ENCODE results near the gene AFF2. TPM values are rescaled to one million over a fixed set of nuclear protein-coding genes. Genes with fewer than 3 reads are reported as not detected.

The AFF2 gene
- total RNA-seq, 1 experiment from 2014 or later = 0.05 TPM

DNA sequence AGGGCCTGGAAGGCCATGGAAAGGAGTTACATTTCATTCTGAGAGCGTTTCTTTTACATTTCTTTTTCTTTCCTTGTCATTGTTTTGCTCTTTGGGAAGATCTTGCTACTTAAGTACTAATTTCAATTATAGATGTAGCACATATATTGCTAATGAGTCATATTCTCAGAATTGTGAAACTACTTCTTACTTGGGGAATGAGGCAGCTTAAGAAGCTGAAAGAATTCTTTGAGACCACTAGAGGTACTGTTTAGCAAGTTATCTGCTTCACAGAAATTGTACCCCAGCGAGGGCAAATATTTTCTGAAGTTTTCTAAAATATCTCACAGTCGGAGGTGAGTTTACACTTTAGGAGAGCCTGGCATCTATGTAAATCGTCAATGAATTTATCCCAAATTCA is 100.6 kb downstream of the AFF2 start (continued):
- TF ChIP-seq, protein P1, sequence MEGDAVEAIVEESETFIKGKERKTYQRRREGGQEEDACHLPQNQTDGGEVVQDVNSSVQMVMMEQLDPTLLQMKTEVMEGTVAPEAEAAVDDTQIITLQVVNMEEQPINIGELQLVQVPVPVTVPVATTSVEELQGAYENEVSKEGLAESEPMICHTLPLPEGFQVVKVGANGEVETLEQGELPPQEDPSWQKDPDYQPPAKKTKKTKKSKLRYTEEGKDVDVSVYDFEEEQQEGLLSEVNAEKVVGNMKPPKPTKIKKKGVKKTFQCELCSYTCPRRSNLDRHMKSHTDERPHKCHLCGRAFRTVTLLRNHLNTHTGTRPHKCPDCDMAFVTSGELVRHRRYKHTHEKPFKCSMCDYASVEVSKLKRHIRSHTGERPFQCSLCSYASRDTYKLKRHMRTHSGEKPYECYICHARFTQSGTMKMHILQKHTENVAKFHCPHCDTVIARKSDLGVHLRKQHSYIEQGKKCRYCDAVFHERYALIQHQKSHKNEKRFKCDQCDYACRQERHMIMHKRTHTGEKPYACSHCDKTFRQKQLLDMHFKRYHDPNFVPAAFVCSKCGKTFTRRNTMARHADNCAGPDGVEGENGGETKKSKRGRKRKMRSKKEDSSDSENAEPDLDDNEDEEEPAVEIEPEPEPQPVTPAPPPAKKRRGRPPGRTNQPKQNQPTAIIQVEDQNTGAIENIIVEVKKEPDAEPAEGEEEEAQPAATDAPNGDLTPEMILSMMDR (IDR thresholded peaks at IDR 0.05 in 2 of 3, conservative IDR thresholded peaks at IDR 0.05 in 1 of 3; ENCODE audit: borderline replicate concordance in 1 of 3, insufficient read depth in 1 of 3, low read depth in 2 of 3, low read length in 2 of 3) = no peak
- TF ChIP-seq TCF7L2 (IDR thresholded peaks at IDR 0.05; ENCODE audit: borderline replicate concordance, extremely low read depth, insufficient read depth, insufficient read length) (no peak), EZH2phosphoT487 (IDR thresholded peaks at IDR 0.05; ENCODE audit: borderline replicate concordance) (no peak), ZFX (IDR thresholded peaks at IDR 0.05) (no peak), SIN3A (IDR thresholded peaks at IDR 0.05; ENCODE audit: low read depth) (no peak), EZH2 (IDR thresholded peaks at IDR 0.05) (no peak), POLR2AphosphoS5 (IDR thresholded peaks at IDR 0.05; ENCODE audit: low read depth, low read length) (no peak)
- TF ChIP-seq, protein P2, sequence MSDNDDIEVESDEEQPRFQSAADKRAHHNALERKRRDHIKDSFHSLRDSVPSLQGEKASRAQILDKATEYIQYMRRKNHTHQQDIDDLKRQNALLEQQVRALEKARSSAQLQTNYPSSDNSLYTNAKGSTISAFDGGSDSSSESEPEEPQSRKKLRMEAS (IDR thresholded peaks at IDR 0.05) = no peak

DNA sequence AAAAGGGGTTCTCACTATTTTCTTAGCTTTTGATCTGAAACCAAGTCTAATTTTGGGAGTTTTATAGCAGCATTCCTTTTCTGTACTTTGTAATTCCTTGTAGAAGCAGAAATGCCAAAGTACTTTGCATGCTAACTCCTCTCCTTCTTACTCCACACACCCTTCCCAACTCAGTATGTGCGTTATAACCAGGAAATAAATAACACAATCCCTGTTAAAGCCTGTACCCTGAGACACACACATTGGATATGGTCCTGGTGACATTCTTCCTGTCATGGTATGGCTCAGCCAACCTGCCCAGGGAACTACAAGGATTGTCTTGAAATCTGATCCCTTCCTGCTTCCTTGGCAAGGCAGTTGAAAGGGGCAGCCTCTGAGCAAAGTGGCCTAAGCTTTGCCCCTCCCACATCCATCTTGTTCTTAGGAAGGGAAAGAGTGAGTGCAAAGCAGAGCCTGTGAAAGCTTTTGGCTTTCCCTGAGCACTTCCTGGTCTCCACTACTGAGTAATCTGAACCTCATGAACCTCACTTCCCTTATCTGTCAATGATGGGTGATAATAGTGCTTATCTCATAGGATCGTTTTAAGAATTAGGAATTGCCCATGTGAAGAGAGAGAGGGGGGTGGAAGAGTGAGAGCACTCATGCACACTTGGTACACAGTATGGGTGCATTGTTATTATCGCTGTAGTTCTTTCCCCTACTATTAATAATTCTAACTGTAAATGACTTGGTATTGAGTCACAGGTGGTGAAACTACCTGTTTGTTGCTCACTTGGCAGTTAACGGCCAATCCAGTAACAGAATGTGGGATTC is 109.3 kb downstream of the AFF2 start:
- POLR2A ChIA-PET = no interaction called here
- H3K27me3 ChIP-seq (ENCODE audit: insufficient read depth, low read length) = no peaks in the 10 kb centered on the region
- H3K4me3 ChIP-seq (replicated peaks in 1 of 2; ENCODE audit: low read depth in 1 of 2, low read length in 2 of 2) = no peak overlapping the region
- H3K9me2 ChIP-seq (ENCODE audit: insufficient read depth) = no peaks in the 10 kb centered on the region
- TF ChIP-seq, protein P3, sequence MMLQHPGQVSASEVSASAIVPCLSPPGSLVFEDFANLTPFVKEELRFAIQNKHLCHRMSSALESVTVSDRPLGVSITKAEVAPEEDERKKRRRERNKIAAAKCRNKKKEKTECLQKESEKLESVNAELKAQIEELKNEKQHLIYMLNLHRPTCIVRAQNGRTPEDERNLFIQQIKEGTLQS (IDR thresholded peaks at IDR 0.05) = no peak
- TF ChIP-seq, protein P4, sequence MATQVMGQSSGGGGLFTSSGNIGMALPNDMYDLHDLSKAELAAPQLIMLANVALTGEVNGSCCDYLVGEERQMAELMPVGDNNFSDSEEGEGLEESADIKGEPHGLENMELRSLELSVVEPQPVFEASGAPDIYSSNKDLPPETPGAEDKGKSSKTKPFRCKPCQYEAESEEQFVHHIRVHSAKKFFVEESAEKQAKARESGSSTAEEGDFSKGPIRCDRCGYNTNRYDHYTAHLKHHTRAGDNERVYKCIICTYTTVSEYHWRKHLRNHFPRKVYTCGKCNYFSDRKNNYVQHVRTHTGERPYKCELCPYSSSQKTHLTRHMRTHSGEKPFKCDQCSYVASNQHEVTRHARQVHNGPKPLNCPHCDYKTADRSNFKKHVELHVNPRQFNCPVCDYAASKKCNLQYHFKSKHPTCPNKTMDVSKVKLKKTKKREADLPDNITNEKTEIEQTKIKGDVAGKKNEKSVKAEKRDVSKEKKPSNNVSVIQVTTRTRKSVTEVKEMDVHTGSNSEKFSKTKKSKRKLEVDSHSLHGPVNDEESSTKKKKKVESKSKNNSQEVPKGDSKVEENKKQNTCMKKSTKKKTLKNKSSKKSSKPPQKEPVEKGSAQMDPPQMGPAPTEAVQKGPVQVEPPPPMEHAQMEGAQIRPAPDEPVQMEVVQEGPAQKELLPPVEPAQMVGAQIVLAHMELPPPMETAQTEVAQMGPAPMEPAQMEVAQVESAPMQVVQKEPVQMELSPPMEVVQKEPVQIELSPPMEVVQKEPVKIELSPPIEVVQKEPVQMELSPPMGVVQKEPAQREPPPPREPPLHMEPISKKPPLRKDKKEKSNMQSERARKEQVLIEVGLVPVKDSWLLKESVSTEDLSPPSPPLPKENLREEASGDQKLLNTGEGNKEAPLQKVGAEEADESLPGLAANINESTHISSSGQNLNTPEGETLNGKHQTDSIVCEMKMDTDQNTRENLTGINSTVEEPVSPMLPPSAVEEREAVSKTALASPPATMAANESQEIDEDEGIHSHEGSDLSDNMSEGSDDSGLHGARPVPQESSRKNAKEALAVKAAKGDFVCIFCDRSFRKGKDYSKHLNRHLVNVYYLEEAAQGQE (IDR thresholded peaks at IDR 0.05; ENCODE audit: low read depth) = no peak
- no peak for TF ChIP-seq POLR2AphosphoS5 (IDR thresholded peaks at IDR 0.05; ENCODE audit: low read depth, low read length)
- TF ChIP-seq, protein P2 (IDR thresholded peaks at IDR 0.05) = no peak
- no peak for TF ChIP-seq SP1 (IDR thresholded peaks at IDR 0.05; ENCODE audit: low read depth)
- no peak for TF ChIP-seq YY1 (IDR thresholded peaks at IDR 0.05; ENCODE audit: extremely low read depth, insufficient replicate concordance, low read depth, low read length)
- TF ChIP-seq, protein P5, sequence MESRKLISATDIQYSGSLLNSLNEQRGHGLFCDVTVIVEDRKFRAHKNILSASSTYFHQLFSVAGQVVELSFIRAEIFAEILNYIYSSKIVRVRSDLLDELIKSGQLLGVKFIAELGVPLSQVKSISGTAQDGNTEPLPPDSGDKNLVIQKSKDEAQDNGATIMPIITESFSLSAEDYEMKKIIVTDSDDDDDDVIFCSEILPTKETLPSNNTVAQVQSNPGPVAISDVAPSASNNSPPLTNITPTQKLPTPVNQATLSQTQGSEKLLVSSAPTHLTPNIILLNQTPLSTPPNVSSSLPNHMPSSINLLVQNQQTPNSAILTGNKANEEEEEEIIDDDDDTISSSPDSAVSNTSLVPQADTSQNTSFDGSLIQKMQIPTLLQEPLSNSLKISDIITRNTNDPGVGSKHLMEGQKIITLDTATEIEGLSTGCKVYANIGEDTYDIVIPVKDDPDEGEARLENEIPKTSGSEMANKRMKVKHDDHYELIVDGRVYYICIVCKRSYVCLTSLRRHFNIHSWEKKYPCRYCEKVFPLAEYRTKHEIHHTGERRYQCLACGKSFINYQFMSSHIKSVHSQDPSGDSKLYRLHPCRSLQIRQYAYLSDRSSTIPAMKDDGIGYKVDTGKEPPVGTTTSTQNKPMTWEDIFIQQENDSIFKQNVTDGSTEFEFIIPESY (IDR thresholded peaks at IDR 0.05; ENCODE audit: extremely low read depth, insufficient replicate concordance, low read length) = no peak
- H3K4me1 ChIP-seq (ENCODE audit: control insufficient read depth in 1 of 2, insufficient read depth in 2 of 2, low read length in 2 of 2) = no peaks in the 10 kb centered on the region
- H3K27ac ChIP-seq (ENCODE audit: low read depth, low read length) = no peak overlapping the region
- H3K79me2 ChIP-seq (ENCODE audit: insufficient read depth, low read length) = no peaks in the 10 kb centered on the region
- no peak overlapping the region for H3K4me2 ChIP-seq (ENCODE audit: low read length)
- no peaks in the 10 kb centered on the region for H3K9me3 ChIP-seq (ENCODE audit: control insufficient read depth in 1 of 2, insufficient read depth in 1 of 2, low read depth in 1 of 2, low read length in 2 of 2)
- CTCF ChIA-PET = no interaction called here
- BruUV-seq (replicated peaks) = no TSS peak
- no peak overlapping the region for H3K9ac ChIP-seq (ENCODE audit: low read length)
- intact Hi-C loops (cut with micrococcal nuclease) = no loop called here
- H4K20me1 ChIP-seq (ENCODE audit: insufficient read depth) = no peaks in the 10 kb centered on the region
- no peak for DNase-seq (ENCODE audit: low read depth, low spot score)
- ATAC-seq = no peak
- H2AFZ ChIP-seq (ENCODE audit: low read depth, low read length, poor library complexity, severe bottlenecking) = no peak overlapping the region
- RAD21 ChIA-PET (ENCODE audit: low non-redundant PET in 1 of 2, low total read pairs in 2 of 2, uncharacterized antibody in 2 of 2, unreplicated experiment in 2 of 2) = no interaction called here
- H3K36me3 ChIP-seq (ENCODE audit: control insufficient read depth in 1 of 2, insufficient read depth in 2 of 2, low read length in 2 of 2) = no peaks in the 10 kb centered on the region

All from HCT116 (cell line).